ENCODE data around the gene PICALM.
A peak's percentile ranks its signal among the peaks of the same experiment; 100 is the strongest.

PICALM gene

DNA sequence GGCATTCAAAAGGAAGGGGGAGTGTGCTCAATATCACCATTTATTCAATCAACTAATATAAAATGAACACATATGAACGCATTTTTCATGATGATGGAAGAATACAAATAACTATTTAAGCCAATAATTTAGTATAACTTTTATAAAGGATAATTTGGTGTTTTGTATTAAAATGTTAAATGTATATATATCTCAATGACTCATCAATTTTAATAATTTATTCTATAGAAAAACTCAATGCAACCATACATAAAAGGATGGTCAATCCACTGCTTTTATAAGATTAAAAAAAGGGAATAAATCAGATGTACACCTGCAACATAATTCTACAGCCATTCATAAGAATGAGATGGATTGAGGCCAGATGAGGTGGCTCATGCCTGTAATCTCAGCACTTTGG is 50.6 kb downstream of the PICALM start:
- no peak overlapping the region for H3K4me3 ChIP-seq (ENCODE audit: low read depth, low read length)
- TF ChIP-seq, protein P1, sequence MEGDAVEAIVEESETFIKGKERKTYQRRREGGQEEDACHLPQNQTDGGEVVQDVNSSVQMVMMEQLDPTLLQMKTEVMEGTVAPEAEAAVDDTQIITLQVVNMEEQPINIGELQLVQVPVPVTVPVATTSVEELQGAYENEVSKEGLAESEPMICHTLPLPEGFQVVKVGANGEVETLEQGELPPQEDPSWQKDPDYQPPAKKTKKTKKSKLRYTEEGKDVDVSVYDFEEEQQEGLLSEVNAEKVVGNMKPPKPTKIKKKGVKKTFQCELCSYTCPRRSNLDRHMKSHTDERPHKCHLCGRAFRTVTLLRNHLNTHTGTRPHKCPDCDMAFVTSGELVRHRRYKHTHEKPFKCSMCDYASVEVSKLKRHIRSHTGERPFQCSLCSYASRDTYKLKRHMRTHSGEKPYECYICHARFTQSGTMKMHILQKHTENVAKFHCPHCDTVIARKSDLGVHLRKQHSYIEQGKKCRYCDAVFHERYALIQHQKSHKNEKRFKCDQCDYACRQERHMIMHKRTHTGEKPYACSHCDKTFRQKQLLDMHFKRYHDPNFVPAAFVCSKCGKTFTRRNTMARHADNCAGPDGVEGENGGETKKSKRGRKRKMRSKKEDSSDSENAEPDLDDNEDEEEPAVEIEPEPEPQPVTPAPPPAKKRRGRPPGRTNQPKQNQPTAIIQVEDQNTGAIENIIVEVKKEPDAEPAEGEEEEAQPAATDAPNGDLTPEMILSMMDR (IDR thresholded peaks at IDR 0.05; ENCODE audit: control insufficient read depth, extremely low read depth, insufficient read depth), result no peak
- DNase-seq (ENCODE audit: low read depth), result no peak

DNA sequence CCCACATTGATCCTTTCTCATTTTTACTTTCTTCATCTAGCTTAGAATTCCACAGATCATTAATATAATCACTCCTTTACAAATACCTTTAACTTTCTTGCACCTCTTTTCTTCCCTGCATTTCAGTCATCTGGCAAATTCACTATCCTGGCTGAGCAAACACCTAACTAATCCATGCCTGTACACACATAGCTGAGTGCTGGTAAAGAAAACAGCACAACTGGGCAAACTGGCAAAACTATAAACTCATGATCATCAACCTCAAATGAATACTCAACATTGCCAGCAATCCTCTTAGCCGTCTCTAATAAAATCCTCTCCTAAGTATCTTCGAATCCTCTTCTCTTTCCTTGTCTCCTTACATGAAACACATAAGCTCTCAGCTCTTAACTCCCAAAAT is 52.4 kb downstream of the PICALM start:
- TF ChIP-seq, protein P1 (IDR thresholded peaks at IDR 0.05; ENCODE audit: control insufficient read depth, extremely low read depth, insufficient read depth), result no peak

DNA sequence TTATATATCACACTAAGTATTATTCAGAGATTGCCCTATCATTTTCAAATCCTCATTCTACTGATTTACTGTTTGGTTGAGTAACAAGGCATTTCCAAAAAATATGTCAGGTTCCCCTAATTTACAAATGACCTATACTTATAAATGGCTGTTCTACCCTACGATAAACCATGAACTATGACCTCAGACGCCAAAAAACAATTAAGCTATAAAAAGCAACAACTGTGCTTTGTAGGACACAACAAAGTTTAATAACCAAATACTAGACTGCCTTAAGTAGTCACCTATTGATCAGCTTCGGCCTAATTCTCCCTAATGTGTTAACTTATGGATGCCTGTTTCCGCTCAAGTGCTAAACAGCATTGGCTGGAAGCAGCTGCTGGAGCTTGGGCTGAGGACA is 53.2 kb downstream of the PICALM start:
- TF ChIP-seq, protein P1 (IDR thresholded peaks at IDR 0.05; ENCODE audit: control insufficient read depth, extremely low read depth, insufficient read depth), result no peak
- no peak overlapping the region for H3K4me3 ChIP-seq (ENCODE audit: low read depth, low read length)
- no peak for DNase-seq (ENCODE audit: low read depth)

More for the DNA sequence above, 52.4 kb downstream of the PICALM start:
- H3K4me3 ChIP-seq (ENCODE audit: low read depth, low read length), result no peak overlapping the region
- DNase-seq (ENCODE audit: low read depth), result peak; percentile 58

GRCh38 chr11:86014221-86014620 is 54.7 kb downstream of the PICALM start:
- DNase-seq (ENCODE audit: low read depth), result no peak
- no peak overlapping the region for H3K4me3 ChIP-seq (ENCODE audit: low read depth, low read length)
- TF ChIP-seq, protein P1 (IDR thresholded peaks at IDR 0.05; ENCODE audit: control insufficient read depth, extremely low read depth, insufficient read depth), result no peak

GRCh38 chr11:86013713-86014112 is 55.2 kb downstream of the PICALM start:
- TF ChIP-seq, protein P1 (IDR thresholded peaks at IDR 0.05; ENCODE audit: control insufficient read depth, extremely low read depth, insufficient read depth), result no peak
- H3K4me3 ChIP-seq (ENCODE audit: low read depth, low read length), result no peak overlapping the region
- DNase-seq (ENCODE audit: low read depth), result no peak

- TF ChIP-seq, protein P1 (IDR thresholded peaks at IDR 0.05; ENCODE audit: control insufficient read depth, extremely low read depth, insufficient read depth), result no peak
- DNase-seq (ENCODE audit: low read depth), result no peak
- no peak overlapping the region for H3K4me3 ChIP-seq (ENCODE audit: low read depth, low read length)
Observed at GRCh38 chr11:86011175-86011574, 57.7 kb downstream of the PICALM start.

- DNase-seq (ENCODE audit: low read depth), result no peak
- no peak overlapping the region for H3K4me3 ChIP-seq (ENCODE audit: low read depth, low read length)
- TF ChIP-seq, protein P1 (IDR thresholded peaks at IDR 0.05; ENCODE audit: control insufficient read depth, extremely low read depth, insufficient read depth), result no peak
Observed at GRCh38 chr11:86003654-86004053, 65.2 kb downstream of the PICALM start.

Measured in LNCaP clone FGC (cell line).